ENCODE data around the gene ZSCAN5A.
"Not testable (repeated sequence)": the region's sequence is repeated elsewhere in the genome, so short reads cannot be mapped to it uniquely, and the experiment has no call there.

ZSCAN5A gene

DNA sequence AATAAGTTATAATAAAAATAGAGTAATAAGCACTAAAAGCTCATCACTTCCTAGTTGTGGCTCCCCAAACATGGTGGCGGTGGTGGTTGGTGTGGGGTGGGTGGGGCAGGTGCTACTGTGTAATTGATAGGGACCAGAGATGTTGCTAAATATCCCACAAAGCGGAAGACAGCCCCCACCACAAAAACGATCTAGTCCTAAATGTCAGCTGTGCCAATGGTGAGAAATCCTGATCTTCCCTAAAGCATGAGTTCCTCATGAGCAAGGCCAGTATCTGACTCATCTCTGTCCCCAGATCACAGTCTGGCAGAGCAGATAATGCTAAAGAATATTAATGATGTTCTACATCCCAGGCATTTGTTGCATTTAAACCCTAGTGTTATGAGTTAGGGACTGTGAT lies 44.0 kb downstream of the ZSCAN5A start:
- DNase-seq: no peak

DNA sequence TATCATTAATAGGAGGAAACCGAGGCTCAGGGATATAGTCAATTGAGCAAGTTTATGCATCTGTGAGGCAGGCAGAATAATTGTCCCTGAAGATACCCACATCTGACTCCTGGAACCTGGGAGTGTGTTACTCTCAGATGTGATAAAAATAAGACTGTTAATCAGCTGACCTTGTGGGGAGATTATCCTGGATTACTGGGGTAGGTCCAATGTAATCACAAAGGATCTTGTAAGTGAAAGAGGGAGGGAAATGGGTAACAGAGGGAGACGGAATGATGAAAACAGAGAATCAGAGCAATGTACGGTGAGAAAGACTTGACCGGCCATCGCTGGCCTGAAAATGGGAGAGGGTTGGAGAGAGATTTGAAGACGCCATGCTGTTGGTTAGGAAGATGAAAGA lies 45.3 kb downstream of the ZSCAN5A start:
- no peak for DNase-seq

DNA sequence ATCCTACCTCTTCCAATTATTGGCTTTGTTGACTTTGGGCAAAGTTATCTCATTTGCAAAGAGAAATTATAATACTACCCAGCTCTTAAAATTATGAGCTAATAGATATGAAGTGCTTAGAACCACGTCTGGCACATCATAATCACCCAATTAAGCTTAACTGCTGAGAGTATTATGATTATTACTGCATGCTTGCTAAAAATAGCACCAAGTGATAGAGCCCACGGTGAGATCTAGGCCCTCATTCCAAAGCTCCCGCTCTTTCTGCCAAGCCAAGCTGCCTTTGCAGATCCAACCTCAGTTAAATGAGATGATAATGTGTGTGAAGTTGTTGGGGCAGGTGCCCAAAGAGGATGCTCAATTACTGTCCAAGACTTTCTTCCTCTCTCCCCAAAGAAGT lies 48.6 kb downstream of the ZSCAN5A start:
- DNase-seq: no peak

DNA sequence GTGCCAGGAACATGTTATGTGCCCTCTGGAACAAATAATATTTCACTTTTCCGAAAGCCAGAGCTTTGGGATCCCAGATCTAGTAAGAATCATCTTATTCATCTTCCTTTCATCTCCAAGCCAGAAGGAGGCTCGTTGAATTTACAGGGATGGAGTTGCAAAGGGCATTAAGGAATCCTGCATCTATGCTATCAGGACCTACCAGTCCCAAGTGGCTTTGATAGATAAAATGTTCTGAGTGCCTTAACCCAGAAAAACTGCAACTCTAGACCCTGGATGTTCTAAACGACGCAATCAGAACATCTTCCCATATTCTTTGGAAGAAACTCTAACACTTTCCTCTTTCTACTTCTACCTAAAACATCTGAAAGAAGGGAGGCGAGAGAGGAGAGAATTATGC lies 51.3 kb downstream of the ZSCAN5A start:
- DNase-seq: no peak

DNA sequence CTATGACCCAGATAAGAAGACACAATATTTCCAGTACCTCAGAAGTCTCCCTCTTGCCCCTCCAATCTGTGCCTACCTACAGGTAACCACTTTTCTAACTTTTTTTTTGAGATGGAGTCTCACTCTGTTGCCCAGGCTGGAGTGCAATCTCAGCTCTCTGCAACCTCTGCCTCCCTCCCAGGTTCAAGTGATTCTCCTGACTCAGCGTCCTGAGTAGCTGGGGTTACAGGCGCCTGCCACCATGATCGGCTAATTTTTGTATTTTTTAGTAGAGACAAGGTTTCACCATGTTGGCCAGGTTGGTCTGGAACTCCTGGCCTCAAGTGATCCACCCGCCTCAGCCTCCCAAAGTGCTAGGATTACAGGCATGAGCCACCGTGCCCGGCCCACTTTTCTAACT lies 52.7 kb downstream of the ZSCAN5A start:
- DNase-seq: not testable (repeated sequence)

DNA sequence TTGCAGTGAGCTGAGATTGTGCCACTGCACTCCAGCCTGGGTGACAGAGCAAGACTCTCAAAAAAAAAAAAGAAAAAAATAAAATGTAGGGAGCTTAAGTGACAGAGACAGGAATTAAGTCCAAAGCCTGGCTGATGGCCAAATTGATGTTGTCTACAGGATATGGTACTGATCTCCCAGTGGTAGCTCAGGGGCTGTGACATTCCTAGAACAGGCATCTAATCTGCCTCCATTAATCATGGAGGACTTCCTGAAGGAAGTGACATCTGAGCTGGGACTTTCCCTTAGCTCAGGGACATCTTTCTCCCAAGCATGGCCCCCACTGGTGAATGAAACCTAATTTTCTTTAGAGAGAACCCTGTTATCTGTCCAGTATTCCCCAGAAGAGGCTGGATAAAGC lies 53.5 kb downstream of the ZSCAN5A start:
- no peak for DNase-seq

DNA sequence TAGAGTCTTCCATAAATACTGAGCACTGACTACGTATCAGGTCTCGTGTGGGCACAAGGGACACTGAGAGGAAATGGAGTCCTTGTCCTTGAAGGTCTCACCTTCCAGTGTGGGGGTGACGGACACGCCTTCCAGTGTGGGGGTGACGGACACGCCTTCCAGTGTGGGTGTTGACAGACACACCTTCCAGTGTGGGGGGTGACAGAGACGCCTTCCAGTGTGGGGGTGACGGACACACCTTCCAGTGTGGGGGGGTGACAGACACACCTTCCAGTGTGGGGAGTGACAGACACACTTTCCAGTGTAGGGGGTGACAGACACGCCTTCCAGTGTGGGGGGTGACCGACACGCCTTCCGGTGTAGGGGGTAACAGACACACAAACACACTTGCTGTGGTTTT lies 56.4 kb downstream of the ZSCAN5A start:
- DNase-seq: no peak

DNA sequence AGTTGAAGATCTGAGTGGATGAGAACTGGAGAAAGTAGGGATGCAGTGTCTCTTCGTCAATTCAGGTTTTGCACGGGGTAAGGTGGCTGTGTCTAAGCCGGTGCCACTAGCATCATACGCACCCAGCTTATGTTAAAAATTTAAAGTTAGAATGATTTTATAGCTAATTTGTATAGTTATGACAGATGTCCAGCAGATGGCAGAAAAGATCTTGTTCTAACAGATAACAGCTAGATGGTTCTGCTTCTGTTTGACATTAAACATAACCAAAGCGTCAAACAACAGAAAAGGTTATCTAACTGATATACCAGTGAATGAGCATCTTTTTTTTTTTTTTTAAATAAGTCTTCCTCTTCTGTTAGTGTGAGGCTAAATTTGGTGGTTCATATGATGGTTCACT lies 60.9 kb downstream of the ZSCAN5A start:
- DNase-seq: no peak

DNA sequence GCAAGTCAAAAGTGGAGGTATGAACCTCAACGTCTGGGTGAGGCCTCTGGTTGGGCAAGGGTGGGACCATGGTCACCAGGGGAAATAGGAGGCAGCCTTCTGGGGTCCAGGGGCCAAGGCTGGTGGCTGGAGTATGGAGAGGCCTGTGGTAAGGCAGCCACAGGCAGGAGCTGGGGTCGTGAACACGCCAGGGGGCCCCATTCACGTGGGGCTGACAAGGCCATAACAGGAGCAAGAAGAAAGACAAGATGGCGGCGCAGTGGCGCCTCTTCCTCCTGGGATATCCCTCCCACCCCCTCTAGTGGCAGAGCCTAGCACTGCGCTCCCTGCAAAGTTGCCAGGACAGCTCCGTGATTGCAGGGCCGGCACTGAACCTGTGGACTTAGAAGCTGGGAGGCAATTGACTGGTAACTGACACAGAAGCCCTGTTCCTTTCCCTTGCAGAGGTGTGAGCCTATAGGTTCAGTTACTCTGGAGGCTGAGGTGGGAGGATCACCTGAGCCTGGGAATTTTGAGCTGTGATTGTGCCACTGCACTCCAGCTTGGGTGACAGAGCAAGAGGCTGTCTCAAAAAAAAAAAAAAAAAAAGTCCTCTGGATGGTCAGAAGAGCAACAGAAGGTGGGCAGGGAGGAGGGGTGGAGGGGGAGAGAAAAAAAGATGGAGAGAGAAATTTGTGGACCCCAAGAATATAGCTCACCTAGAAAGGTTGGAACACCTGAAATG lies 61.8 kb downstream of the ZSCAN5A start:
- DNase-seq: peak; percentile 55

DNA sequence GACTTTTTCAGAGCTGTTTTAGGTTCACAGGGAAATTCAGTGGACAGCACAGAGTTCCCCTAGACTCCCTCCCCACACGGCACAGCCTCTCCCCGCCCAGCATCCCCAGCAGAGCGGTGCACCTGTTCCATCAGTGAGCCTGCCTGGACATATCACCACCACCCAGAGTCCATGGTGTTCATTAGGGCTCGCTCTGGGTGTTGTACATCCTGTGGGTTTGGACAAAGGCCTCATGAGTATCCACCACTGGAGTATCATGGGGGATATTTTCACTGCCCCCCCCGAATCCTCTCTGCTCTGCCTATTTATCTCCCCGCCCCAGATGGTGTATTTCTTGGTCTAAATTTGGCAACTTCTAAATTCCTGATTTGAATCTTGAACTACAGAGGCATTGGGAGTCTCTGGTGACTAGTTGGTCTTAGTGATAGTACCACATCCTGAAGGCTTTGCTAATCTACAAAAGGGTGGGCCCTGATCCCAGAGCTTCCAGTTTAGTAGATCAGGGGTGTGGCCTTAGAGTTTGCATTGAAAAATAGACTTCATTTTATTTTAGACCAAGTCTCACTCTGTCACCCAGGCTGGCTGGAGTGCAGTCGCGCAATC lies 65.8 kb downstream of the ZSCAN5A start:
- not testable (repeated sequence) for DNase-seq

DNA sequence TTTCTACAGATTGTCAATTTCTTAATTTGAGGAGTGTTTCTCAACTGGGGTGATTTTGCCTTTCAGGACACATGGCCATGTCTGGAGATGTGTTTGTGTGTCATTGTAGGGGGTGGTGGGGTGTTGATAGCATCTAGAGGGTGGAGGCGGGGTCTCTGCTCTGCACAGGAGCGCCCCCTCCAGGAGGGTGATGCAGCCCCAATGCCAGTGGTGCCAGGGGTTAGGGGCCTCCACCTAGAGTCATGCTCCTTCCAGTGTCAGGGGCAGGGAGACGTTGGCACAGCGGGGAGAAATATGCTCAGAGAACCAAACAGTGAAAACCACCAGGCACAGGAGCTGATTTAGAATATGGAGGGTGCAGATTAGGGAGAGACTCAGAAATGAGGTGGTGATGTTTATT lies 68.9 kb downstream of the ZSCAN5A start:
- not testable (repeated sequence) for DNase-seq

DNA sequence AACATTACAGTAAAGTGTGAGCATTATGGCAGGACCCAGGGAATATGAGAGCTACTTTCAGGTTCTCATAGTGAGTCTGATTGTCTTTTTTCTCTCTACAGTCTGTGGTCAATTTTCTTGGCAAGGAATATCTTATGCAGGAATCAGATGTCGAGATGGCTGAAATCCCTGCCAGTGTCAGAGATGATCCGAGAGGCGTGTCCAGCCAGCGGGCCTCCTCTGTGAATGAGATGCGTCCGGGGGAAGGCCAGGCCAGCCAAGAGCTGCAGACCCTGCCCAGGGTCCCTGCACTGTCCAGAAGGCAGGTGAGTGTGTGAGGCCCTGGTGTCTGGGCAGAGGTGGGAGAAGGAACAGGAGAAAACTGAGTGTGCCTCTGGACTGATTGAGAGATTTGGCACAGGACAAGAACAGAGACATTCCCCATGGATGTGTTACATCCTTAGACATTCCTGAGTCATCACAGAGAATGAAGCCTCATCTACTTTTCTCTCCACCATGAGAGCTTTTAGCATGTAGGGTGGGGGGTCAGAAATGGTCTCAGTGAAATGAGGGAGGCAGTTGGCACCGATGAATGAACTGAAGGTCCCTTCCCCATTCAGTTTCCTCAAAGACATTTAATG lies 69.4 kb downstream of the ZSCAN5A start:
- DNase-seq: no peak

DNA sequence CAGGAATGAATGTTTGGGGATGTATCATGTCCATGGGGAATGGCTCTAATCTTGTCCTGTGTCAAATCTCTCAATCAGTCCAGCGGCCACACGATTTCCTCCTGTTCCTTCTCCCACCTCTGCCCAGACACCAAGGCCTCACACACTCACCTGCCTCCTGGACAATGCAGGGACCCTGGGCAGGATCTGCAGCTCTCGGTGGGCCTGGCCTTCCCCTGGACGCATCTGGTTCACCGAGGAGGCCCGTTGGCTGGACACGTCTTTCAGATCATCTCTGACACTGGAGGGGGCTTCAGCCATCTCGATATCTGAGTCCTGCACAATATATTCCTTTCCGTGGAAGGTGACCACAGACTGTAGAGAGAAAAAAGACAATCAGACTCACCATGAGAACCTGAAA lies 91.2 kb downstream of the ZSCAN5A start:
- no peak for DNase-seq

DNA sequence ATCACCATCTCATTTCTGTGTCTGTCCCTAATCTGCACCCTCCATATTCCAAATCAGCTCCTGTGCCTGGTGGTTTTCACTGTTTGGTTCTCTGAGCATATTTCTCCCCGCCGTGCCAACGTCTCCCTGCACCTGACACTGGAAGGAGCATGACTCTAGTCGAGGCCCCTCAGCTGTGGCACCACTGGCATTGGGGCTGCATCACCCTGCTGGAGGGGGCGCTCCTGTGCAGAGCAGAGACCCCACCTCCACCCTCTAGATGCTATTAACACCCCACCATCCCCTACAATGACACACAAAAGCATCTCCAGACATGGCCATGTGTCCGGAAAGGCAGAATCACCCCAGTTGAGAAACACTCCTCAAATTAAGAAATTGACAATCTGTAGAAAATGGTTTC lies 91.7 kb downstream of the ZSCAN5A start:
- no peak for DNase-seq

DNA sequence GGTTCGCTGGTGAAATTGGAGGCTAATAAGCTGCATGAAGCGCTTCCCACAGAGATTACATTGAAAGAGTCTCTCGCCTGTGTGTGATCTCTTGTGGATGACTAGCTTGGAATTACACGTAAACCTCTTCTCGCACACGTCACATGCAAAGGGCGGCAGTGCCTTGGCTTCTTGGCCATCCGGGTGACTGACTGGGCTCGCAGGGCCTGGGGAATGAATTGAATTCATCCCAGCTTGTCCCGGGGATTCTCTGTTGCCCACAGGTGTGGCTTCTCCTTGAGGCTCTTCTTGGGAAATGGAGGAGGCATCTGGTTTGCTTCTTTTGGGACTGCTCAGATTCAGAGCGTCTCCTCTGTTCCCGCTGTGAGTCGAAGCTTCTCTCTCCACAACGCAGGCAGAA lies 92.8 kb downstream of the ZSCAN5A start:
- DNase-seq: no peak

DNA sequence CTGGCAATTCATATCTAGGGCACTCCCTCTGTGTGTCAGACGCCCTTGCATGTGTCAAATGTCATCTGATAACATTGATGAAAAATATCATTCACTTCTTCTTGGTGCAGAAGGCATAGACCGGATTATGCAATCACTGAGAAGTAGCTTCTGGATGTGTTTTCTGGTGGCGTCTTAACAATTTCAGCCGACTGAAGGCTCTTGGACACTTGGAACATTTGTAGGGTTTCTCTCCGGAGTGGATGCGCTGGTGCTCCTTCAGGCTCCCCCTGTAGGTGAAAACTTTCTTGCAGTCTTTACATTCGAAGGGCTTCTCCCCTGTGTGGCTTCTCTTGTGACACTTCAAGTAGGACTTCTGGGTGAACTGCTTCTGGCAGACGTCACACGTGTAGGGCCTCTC lies 93.2 kb downstream of the ZSCAN5A start:
- DNase-seq: not testable (repeated sequence)

DNA sequence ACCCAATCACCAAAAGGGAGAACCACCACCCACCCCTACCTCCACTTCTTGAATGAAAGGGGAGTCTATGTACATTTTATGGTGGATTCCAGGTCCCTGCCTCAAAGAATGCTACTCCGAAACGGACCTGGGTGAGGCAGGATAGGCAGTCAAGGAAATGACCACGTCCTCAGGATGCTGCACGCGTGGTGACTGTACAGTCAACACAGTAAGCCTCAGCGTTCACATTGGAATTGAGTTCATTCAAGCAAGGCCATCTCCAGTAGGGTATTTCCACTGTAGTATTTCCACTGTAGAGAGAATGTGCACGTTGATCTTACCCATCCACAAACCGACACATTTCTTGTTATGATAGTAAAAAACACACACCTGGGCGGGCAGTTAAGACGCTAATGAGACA lies 95.7 kb downstream of the ZSCAN5A start:
- DNase-seq: no peak

DNA sequence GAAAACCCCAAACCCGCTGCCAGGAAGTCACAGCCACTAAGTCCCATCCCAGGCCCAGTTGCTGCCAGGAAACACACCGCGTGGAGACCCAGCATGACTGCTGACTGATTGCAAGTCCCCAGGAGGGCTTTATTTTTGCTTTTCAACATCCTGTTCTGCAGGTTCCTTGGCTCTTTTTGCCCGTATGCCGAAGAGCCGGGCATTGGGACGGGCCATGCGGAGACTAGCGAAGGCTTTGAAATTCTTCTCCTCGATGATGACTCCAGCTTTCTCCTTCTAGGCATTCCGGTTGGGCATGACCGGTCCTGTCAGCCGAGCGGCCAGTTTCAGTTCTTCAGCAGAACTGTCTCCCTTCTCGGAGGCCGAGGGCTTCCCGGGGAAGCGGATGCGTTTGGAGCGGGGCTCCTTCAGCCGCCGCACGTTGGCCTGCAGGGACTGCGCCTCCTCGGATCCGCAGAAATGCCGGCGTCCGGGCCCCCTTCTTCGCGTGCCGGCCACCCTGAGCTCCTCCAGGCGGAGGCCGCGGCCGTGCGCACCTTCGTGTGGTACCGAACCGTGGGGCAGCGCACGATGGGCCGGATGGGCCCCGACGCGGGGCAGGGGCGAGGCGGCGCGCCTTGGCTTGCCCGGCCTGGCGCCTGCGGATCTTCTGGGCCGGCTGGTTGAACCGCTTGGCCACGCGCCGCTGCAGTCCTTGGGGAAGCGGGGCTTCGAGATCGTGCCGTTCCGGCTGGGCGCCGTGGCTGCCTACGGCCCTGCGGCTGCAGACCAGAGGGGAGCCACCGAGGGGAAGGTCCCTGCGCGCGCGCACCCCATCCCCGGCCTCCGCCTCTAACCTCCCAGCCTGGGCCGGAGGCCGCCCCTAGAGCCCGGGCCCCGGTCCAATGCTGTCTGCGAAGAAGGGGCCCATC lies 97.3 kb downstream of the ZSCAN5A start:
- DNase-seq: no peak

DNA sequence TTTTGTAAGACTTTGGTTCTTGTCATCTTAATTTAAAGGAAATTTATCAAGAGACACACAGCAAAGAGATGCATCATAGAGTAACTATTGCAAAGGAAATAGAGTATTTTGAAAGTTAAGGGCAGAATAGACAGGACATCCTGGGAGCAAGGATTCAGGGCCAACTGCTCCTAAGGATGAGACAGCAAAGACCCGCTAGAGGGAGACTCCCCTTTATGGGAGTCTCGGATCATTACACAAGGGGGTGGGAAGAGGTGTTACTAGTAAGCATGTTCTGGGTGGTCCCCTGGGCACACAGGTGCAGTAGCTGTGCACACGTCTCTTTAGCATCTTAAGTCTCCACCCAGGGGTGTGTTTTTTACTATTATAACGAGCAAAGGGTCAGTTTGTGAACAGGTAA lies 102.9 kb downstream of the ZSCAN5A start:
- DNase-seq: no peak

DNA sequence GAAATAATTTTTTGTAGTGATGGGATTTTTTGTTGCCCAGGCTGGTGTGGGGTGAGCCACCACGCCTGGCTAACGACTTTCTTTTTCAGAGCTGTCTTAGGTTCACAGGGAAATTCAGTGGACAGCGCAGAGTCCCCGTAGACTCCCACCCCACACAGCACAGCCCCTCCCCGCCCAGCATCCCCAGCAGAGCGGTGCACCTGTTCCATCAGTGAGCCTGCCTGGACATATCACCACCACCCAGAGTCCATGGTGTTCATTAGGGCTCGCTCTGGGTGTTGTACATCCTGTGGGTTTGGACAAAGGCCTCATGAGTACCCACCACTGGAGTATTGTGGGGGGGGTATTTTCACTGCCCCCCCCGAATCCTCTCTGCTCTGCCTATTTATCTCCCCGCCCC lies 104.6 kb downstream of the ZSCAN5A start:
- DNase-seq: not testable (repeated sequence)

DNA sequence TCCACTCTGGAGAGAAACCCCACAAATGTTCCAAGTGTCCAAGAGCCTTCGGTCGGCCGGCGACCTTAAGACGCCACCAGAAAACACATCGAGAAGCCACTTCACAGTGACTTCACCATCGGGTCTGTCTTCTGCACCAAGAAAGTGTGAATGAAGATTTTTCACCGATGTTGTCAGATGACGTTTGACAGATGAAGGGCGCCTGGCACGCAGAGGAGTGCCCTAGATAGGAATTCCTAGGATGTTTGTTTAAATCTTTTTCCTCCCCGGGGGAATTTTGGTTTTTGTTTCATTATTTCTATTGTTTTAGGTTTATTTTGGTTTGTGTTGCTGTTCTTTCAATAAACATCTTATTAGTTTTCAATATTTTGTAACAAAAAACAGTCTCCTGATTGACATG lies 105.5 kb downstream of the ZSCAN5A start:
- no peak for DNase-seq

DNA sequence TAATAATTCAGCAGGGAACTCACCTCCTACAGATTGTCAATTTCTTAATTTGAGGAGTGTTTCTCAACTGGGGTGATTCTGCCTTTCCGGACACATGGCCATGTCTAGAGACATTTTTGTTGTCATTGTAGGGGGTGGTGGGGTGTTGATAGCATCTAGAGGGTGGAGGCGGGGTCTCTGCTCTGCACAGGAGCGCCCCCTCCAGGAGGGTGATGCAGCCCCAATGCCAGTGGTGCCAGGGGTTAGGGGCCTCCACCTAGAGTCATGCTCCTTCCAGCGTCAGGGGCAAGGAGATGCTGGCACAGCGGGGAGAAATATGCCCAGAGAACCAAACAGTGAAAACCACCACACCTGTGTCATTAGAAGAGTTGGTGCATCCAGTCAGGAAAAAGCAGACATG lies 107.1 kb downstream of the ZSCAN5A start:
- not testable (repeated sequence) for DNase-seq

DNA sequence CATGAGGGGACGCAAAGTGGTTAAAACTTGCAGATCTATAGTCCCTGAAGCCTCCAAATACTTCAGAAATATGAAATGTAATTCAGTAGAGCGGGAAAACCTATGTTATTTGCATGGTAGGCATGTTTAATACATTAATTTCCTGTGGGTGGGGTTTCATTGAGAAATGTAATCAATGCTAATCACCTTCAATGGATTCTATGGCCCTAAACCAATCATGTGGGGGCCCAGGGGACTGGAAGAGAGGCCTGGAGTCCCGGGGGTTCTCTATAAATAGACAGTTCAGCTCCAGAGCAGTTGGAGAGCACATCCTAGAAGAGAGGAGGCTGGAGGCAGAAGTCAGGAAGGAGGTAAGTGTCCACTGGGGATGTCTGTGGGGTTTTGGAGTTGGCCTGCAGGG lies 112.7 kb downstream of the ZSCAN5A start, which contains the start of gene ZSCAN5C:
TSS of gene ZSCAN5C (plus strand) at position 301 of the 400 bp plus-strand sequence. CDS start 3,641 bp downstream, outside the sequence.
- DNase-seq: no peak

Measured in activated T-cell treated with anti-CD3 and anti-CD28 coated beads for 4 hours (primary cell).